HUES6 (cell line): Measurements from ENCODE around the gene ZNF488.

Experiments used
- H3K27ac ChIP-seq: 2 replicates; pipeline ENCODE4 v1.7.0; 2013; ENCODE audit warnings: low read depth, mild to moderate bottlenecking, low read length, inconsistent platforms
- H3K27me3 ChIP-seq: 2 replicates; pipeline ENCODE4 v1.6.1; 2013; ENCODE audit warnings: low read length; ENCODE audit not compliant: control insufficient read depth, insufficient read depth
- H3K36me3 ChIP-seq: 2 replicates; pipeline ENCODE4 v1.6.1; 2013; ENCODE audit warnings: low read length; ENCODE audit not compliant: control insufficient read depth, insufficient read depth
- H3K4me1 ChIP-seq: 2 replicates; pipeline ENCODE4 v1.6.1; 2013; ENCODE audit warnings: low read length; ENCODE audit not compliant: control insufficient read depth, insufficient read depth
- H3K4me3 ChIP-seq: 2 replicates; pipeline ENCODE4 v1.5.1; 2013; ENCODE audit warnings: low read depth, low read length
- H3K9ac ChIP-seq: one replicate; pipeline ENCODE4 v1.6.1; 2013; ENCODE audit warnings: mild to moderate bottlenecking, low read length
- H3K9me3 ChIP-seq: 2 replicates; pipeline ENCODE4 v1.6.1; 2013; ENCODE audit warnings: low read depth, low read length; ENCODE audit not compliant: control insufficient read depth, insufficient read depth

ZNF488 gene

GRCh38 chr10:47363781-47364180, 20.3 kb downstream of the ZNF488 start:
- no peak overlapping the region for H3K4me3 ChIP-seq
- H3K9me3 ChIP-seq, result no peaks in the 10 kb centered on the region
- H3K4me1 ChIP-seq, result peaks cover 9% of the 10 kb centered on the region
- H3K27me3 ChIP-seq, result no peaks in the 10 kb centered on the region
- H3K9ac ChIP-seq, result no peak overlapping the region
- no peak overlapping the region for H3K27ac ChIP-seq
- peaks cover 5% of the 10 kb centered on the region; the same call in 1 of the 2 replicates for H3K36me3 ChIP-seq

- H3K27me3 ChIP-seq, result no peaks in the 10 kb centered on the region
- H3K27ac ChIP-seq, result no peak overlapping the region
- no peak overlapping the region for H3K9ac ChIP-seq
- H3K36me3 ChIP-seq, result no peaks in the 10 kb centered on the region
- no peaks in the 10 kb centered on the region for H3K9me3 ChIP-seq
- H3K4me1 ChIP-seq, result peaks cover 9% of the 10 kb centered on the region
- no peak overlapping the region for H3K4me3 ChIP-seq
These were observed 21.9 kb downstream of the ZNF488 start for GRCh38 chr10:47362199-47362598.

- H3K9ac ChIP-seq, result no peak overlapping the region
- H3K4me1 ChIP-seq, result peaks cover 9% of the 10 kb centered on the region
- H3K36me3 ChIP-seq, result no peaks in the 10 kb centered on the region
- H3K27me3 ChIP-seq, result no peaks in the 10 kb centered on the region
- no peak overlapping the region for H3K4me3 ChIP-seq
- H3K9me3 ChIP-seq, result no peaks in the 10 kb centered on the region
- H3K27ac ChIP-seq, result no peak overlapping the region
These were observed 22.8 kb downstream of the ZNF488 start for GRCh38 chr10:47361293-47361692.

DNA sequence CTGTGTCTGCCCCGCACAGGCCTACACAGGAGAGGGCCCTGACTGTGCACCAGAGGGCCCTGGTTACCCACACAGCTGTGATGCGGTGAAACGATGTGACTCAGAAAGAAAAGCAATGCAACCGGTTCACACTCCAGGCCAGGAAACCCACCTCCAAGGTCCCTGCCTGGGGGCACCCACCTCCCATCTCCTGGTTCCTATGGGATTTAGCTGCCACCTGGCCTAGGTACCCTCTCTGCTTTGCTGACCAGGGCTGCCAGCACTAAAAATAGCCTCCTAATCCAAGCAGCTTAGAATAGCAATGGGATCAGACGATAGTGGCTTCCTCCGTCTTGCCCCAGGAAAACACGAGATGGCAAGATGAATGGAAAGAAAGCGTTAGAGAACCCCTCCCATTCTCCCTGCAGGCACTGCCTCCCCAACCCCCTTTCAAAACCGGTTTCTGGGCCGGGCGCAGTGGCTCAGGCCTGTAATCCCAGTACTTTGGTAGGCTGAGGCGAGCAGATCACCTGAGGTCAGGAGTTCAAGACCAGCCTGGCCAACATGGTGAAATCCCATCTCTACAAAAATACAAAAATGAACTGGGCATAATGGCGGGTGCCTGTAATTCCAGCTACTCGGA, 23.6 kb downstream of the ZNF488 start:
- H3K4me3 ChIP-seq, result no peak overlapping the region
- H3K36me3 ChIP-seq, result no peaks in the 10 kb centered on the region
- peaks cover 9% of the 10 kb centered on the region for H3K4me1 ChIP-seq
- no peaks in the 10 kb centered on the region for H3K9me3 ChIP-seq
- no peak overlapping the region for H3K27ac ChIP-seq
- H3K27me3 ChIP-seq, result no peaks in the 10 kb centered on the region
- H3K9ac ChIP-seq, result no peak overlapping the region

DNA sequence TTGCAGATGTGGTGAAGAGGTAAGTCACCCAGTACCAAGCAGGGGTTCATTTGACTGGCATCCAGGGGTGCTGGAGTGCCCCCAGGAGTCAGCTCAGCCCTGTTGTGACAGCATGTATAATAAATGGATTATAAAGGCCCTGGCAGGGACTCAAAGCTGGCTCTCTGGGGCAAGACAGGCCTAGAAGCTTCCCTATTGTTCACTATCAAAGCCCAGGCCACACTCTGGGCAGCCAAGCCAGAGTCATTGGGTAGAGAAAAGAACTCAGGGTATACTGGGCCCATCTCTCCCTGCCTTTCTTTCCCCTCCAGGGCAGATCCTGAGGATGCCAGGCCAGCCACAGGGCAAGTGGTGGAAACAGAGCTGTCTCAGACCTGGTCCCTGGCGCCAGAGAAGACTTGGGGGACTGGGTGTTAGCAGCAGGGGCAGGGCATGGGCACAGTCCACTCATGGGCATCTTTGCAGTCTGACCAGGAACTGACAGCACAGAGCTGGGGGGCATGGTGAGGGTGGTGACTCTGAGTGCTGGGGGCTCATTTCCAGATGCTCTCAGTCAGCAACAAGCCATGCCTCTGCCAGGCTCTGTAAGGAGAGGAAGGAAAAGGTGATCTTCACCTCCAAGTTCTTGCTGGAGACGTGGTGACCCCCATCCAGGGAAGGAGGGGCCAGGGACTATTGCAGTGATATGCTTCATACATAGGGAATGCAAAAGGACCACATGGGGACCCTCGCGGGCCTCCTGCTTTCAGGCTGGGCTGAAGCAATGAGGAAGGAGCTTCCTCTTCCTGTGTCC, 24.3 kb downstream of the ZNF488 start:
- Histone ChIP-seq H3K4me3 (no peak overlapping the region), H3K36me3 (no peaks in the 10 kb centered on the region), H3K9me3 (no peaks in the 10 kb centered on the region), H3K4me1 (peaks cover 9% of the 10 kb centered on the region), H3K27me3 (no peaks in the 10 kb centered on the region), H3K27ac (no peak overlapping the region), H3K9ac (no peak overlapping the region)

GRCh38 chr10:47359101-47359500, 25.0 kb downstream of the ZNF488 start:
- H3K4me1 ChIP-seq, result peaks cover 3% of the 10 kb centered on the region; the same call in 1 of the 2 replicates
- H3K27ac ChIP-seq, result no peak overlapping the region
- H3K27me3 ChIP-seq, result no peaks in the 10 kb centered on the region
- H3K9ac ChIP-seq, result no peak overlapping the region
- no peak overlapping the region for H3K4me3 ChIP-seq
- no peaks in the 10 kb centered on the region for H3K36me3 ChIP-seq
- H3K9me3 ChIP-seq, result no peaks in the 10 kb centered on the region

DNA sequence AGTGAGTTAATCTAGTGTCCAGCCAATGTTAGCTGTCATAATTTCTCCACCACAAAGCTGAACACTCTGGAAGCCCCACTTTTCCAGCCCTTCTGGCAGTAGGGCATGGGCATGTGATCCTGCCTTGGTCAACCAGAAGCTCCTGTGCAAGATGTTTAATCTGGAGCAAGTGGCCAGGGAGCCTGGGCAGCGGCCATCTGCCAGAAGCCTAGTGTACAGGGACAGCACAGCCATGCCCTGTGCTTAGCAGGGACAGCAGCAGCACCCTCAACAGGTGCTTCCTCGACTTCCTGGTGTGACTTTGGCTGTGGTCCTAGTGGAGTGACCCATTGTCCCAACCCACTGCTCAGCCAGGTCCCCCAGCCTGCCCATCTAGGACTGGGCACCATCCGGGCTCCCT, 25.6 kb downstream of the ZNF488 start:
- Histone ChIP-seq H3K4me3 (no peak overlapping the region), H3K9me3 (no peaks in the 10 kb centered on the region), H3K9ac (no peak overlapping the region), H3K4me1 (peaks cover 3% of the 10 kb centered on the region; the same call in 1 of the 2 replicates), H3K27ac (no peak overlapping the region), H3K36me3 (no peaks in the 10 kb centered on the region), H3K27me3 (no peaks in the 10 kb centered on the region)

DNA sequence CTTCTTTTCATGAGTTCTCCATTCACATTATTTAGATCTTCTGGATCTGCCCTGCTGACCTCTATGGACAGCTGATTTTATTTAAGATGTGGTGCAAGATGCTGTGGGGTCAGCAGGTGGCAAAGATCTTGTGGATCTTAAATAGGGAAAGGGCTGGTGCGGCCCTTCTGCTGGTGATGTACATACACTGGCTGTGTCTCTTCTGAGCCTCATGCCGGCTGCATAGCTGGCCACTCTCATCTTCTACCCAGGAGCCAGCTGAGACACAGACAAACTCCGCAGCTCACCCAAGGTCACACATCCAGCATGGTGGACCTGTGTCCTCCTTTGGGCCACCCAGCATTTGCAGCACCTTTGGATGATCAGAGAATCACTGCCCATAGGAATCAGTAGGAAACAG, 26.2 kb downstream of the ZNF488 start:
- no peaks in the 10 kb centered on the region for H3K27me3 ChIP-seq
- H3K9me3 ChIP-seq, result no peaks in the 10 kb centered on the region
- no peak overlapping the region for H3K4me3 ChIP-seq
- H3K36me3 ChIP-seq, result no peaks in the 10 kb centered on the region
- H3K27ac ChIP-seq, result no peak overlapping the region
- peaks cover 3% of the 10 kb centered on the region; the same call in 1 of the 2 replicates for H3K4me1 ChIP-seq
- no peak overlapping the region for H3K9ac ChIP-seq

GRCh38 chr10:47357131-47357582, 26.9 kb downstream of the ZNF488 start:
- H3K27me3 ChIP-seq, result no peaks in the 10 kb centered on the region
- no peak overlapping the region for H3K27ac ChIP-seq
- no peak overlapping the region for H3K4me3 ChIP-seq
- no peaks in the 10 kb centered on the region for H3K36me3 ChIP-seq
- no peaks in the 10 kb centered on the region for H3K9me3 ChIP-seq
- H3K9ac ChIP-seq, result no peak overlapping the region
- peaks cover 3% of the 10 kb centered on the region; the same call in 1 of the 2 replicates for H3K4me1 ChIP-seq

DNA sequence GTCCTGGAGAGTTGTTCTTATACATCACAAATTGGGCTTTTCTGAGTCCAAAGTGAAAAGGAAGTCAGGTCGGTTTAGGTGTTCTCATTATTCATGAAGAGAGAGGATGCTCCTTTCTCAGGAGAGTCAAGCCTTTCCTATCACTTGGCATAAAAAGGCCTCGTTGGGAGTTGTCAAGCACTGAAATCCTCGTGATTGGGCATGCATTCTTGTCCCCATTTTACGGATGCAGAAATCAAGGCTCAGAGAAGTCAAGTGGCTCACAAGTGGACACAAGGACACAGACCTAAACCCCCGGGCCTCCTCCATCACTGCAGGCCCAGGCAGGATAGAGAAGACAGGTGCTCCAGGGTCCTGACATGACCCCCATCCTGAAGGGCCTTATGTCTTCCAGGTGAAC, 27.4 kb downstream of the ZNF488 start:
- Histone ChIP-seq H3K27ac (no peak overlapping the region), H3K9ac (no peak overlapping the region), H3K4me1 (peaks cover 3% of the 10 kb centered on the region; the same call in 1 of the 2 replicates), H3K36me3 (no peaks in the 10 kb centered on the region), H3K9me3 (no peaks in the 10 kb centered on the region), H3K4me3 (no peak overlapping the region), H3K27me3 (no peaks in the 10 kb centered on the region)

GRCh38 chr10:47354900-47355299, 29.2 kb downstream of the ZNF488 start:
- H3K4me1 ChIP-seq, result no peaks in the 10 kb centered on the region
- H3K27ac ChIP-seq, result no peak overlapping the region
- no peak overlapping the region for H3K9ac ChIP-seq
- no peaks in the 10 kb centered on the region for H3K9me3 ChIP-seq
- no peaks in the 10 kb centered on the region for H3K27me3 ChIP-seq
- H3K36me3 ChIP-seq, result no peaks in the 10 kb centered on the region
- no peak overlapping the region for H3K4me3 ChIP-seq
